M059J (cell line): ENCODE data around the gene GON4L. TPM values are rescaled to one million over a fixed set of nuclear protein-coding genes. Genes with fewer than 3 reads are reported as not detected.
"Not testable (repeated sequence)": the region's sequence is repeated elsewhere in the genome, so short reads cannot be mapped to it uniquely, and the experiment has no call there.

ENCODE experiments used
- DNase-seq: peaks from one replicate; pipeline ENCODE4 v3.0.0-alpha.2; 2012; ENCODE audit warnings: low read depth
- total RNA-seq: library from RNA; depleted of rRNA; stranded (reverse); fragments of >200 nt; shearing (Covaris generic); gene quantifications from 2 replicates; pipeline ENCODE4 v1.2.3, GENCODE V29; 2014

GON4L gene
- total RNA-seq, 1 experiment from 2014 or later, result 22.0 TPM

DNA sequence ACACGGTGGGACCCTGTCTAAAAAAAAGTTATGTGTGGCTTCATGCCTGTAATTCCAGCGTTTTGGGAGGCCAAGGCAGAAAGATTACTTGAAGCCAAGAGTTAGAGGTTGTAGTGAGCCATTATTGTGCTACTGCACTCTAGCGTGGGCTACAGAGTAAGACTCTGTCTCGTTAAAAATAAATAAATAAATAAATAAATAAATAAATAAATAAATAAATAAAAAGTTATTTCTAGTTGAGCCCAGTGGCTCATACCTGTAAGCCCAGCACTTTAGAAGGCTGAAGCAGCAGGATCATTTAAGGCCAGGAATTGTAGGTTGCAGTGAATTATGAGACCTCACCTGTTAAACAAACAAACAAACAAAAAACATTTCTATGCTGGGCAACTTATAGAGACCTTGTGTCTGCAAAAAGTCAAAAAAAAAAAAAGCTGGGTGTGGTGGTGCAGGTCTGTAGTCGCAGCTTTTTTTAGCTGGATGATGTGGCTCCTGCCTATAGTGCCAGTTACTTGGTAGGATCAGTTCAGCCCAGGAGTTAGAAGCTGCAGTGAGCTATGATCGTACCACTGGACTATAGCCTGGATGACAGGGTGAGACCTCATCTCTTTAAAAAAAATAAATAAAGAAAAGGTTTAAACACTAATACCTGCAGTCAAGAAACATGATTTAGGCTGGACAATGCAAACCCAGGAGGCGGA lies 25.6 kb downstream of the GON4L start:
- no peak for DNase-seq

DNA sequence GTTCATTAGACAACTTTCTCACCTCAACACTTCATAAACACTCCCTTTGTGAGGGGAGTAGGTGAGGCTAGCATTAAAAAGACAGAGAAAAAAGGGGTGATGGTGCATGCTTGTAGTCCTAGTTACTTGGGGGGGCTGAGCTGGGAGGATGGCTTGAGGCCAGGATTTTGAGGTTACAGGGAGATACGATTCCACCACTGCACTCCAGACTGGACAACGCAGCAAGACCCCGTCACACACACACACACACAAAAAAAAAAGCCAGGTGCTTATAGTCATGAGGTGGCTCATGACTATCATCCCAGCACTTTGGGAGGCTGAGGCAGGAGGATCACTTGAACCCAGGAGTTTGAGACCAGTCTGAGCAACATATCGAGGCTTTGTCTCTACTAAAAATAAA lies 29.6 kb downstream of the GON4L start:
- no peak for DNase-seq

DNA sequence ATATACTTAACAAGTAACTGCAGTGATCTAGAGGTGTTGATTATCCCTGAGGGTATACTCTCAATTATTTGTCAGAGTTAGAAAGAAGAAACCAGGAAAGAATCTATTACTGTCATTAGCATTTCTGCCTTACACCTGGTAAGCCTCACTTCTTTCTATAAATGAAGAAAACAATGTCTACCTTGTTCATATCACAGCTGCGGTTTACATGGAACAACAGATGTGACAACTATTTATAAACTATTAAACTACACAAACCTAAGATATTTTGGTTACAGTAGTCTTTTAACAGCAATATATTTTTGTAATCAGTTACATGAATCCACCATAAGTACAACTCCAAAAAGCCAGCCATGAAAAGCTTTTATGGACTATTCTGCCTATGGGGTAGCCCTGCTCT lies 40.7 kb downstream of the GON4L start:
- DNase-seq, result no peak

DNA sequence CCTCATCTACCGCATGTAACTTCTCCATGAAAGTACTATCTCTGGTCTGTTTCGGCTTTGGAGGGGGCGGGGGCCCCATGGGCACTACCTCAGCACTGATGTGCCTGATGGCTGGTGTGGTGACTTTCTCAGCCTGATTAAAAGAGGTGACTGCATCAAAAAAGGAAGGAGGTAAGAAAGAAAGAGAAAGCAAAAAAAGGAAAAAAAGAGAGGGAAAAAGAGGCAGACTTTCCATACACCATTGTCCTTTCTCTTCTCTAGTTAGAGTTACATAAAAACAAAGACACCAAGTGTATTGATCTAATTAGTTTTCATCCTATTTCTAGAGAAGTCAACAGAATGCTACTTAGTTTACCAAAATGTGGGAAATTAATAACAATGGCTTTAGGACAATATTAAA lies 43.3 kb downstream of the GON4L start:
- no peak for DNase-seq

DNA sequence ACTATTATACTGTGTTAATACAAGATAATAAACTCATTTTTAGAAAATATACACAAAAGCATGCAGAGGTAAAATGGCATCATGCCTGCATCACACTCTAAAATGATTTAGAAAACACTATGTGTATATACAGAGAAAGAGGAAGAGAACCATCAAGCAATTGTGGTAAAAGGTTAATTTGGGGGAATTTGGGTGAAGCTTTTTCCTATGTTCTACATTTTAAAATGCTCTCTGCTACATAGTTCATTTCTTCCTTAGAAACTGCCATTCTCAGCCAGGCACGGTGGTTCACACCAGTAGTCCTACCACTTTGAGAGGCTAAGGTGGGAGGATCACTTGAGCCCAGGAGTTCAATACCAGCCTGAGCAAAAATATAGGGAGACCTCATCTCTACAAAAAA lies 44.1 kb downstream of the GON4L start:
- DNase-seq, result no peak

DNA sequence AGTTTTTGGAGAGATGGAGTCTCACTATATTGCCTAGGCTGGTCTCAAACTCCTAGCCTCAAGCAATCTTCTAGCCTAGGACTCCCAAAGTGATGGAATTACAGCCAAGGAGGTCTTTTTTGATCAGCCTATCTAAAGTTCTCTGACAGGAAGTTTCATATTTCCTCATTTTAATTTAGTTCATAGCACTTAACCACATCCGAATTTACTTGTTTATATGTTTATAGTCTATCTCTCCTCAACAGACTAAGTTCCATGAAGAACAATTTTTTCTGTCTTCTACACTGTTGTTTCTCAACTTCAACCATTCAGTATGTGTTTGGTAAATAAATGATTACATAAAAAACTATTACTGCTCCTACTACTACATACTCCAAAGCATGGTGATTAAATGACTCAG lies 47.9 kb downstream of the GON4L start:
- no peak for DNase-seq

DNA sequence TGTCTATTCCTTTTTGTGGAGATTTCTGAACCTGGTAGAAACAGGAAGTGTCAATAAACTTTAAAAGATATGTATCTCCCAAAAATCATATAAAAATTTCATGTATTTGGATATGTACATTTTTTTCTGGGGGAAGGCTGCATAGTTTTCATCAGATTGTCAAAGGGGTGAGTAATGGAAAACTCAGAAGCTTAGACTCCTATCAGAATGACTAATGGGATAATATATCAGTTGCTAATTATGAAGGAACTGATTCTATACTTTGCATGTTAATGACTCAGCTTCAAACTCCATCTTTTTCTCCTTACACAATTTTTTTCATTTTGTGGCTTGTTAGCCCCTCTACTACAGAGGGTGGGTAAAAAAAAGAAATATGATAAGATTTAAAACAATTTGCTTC lies 55.9 kb downstream of the GON4L start:
- DNase-seq, result peak; percentile 39

DNA sequence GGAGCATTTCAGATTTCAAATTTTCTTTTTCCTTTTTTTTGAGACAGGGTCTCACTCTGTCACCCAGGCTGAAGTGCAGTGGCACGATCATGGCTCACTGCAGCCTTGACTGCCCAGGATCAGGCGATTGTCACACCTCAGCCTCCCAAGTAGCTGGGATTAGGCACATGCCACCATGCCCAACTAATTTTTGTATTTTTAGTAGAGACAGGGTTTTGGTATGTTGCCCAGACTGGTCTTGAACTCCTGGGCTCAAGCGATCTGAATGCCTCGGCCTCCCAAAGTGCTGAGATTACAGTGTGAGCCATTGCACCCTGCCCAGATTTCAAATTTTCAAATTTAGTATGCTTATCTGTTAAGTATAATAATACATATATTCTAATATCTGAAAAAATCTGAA lies 61.4 kb downstream of the GON4L start:
- not testable (repeated sequence) for DNase-seq

DNA sequence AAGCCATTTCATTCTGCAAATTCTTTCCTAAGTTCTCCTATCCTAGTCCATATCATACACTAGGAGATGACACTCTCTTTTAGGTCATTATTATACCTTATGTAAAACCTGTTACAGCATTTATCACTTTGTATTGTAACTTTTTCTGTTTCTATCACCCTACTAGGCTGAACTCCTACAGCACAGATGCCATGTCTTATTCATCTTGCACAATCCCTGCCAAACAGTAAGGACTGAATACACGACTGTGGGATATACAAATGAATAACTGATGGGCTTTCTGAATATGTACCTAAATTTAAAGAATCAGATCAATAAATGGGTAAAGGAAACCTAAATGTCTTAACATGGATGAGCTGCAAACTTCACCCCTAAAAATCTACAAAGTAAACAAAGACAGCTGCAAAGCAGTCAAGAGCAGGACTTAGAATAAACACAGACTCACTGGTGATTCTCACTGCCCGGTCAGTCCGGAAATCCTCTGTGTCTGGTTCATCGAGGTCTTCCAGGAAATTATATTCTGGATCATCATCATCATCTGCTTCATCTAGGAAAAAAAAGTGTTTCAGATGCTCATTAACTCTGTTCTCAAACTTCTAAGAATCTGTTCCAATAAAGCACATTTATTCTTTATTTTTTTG lies 62.3 kb downstream of the GON4L start:
- DNase-seq, result no peak

DNA sequence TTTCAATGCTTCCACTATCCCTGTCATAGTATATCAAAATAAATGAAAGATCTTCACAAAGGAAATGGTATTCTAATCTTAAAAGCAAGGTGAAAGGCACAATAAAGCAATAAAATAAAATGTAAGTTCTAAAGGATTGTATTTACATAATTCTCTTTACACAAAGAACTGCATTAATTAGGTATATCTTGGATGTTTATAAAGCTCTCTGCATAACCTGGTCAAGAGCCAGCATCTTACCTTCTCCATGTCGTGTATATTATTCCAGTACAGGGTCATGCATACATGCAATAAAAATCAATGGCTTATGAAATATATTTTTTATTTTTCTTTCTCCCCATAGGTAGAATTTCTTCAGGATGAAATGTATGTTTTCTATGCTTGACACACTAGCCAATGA lies 63.8 kb downstream of the GON4L start:
- DNase-seq, result no peak

DNA sequence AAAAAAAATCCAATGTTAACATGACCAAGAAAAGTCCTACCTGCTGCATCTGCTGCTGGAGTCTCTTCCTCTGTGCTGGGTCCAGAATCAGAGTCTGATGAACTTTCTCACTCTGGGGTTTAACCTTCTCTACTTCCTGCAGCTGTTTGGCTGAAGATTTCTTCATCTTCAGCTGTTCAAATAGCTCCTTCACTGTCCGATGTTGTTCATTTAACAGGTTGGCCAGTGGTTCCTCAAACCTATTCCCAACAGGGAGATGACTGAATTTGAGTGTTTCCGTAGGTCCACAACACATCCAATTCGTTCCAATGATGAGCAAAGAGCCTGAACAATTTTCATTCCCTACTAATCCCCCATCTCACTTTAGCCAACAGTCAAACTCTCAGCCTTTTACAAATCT lies 79.4 kb downstream of the GON4L start:
- DNase-seq, result no peak

DNA sequence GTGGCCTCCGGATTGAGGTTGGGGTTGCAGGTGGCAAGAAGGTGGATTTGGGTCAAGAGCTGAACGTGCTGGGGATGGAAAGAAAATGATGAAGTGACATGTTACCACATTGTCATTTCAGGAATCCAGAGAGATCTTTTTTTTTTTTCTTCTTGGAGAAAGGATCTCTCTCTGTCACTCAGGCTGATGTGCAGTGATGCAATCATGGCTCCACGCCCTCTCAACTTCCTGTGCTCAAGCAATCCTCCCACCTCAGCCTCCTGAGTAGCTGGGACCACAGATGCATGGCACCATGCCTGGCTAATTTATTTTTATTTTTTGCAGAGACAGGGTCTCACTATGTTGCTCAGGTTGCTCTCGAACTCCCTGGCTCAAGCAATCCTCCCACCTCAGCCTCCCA lies 80.6 kb downstream of the GON4L start:
- peak; percentile 16 for DNase-seq

DNA sequence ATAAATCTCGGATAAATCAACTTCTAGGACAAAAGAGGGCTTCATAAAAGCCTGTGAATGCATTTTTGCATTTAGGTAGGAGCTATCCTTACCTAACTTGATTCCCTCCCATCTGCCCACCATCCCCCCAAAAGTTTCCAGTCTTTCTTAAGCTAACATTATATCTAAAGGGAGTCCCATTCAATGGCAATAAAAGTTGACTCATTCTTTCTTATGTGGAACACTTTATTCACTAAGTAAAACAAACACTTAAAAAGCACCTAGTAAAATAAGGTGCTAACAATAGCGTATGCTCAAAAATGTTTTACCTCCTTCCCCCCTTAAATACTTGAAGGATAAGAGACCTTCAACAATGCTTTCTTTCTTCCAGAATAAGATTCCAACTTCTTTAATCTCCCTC lies 83.8 kb downstream of the GON4L start:
- DNase-seq, result peak; percentile 10

DNA sequence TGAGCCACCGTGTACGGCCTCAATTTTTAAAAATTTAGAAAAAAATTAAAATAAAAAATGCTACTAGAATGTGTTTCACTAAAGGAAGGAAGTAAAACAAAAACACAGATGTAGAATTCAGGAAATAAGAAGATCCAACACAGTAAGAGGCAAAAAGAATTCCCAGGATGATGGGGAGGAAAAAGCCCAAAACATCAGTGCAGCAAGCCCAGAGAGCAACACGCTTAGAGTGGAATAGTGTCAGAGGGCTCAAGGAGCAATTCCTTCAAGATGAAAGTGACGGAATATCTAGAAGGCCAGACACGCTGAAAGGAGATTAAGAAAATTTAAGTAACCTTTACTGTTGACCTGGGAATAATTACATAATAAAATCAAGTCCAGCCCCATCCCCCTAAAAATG lies 87.8 kb downstream of the GON4L start:
- DNase-seq, result no peak

DNA sequence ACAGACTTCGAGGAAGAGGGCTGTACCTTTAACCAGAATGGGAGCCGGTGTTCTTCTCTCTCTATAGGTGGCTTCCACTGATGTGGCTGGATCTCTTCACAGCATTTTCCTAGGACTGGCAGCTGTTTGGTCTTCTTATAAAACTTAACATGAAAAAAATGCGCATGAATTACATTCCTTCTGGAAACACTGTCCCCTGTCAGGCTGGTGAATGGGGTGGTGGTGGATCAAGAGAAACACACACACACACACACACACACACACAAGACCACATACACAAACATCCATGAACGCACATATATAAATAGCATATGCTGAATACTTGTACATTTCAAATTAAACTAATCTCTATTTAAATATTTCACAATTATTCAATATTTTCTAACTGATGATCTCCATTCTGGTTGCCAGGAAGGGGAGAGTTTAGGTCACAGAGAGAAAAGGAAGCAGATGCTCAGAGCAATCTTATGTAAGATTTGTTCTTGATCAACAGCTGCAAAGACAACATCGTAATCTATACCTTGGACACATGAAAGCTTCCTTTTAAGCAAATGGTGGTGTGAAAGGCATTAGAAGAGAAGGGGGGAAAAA lies 89.5 kb downstream of the GON4L start:
- DNase-seq, result not testable (repeated sequence)

DNA sequence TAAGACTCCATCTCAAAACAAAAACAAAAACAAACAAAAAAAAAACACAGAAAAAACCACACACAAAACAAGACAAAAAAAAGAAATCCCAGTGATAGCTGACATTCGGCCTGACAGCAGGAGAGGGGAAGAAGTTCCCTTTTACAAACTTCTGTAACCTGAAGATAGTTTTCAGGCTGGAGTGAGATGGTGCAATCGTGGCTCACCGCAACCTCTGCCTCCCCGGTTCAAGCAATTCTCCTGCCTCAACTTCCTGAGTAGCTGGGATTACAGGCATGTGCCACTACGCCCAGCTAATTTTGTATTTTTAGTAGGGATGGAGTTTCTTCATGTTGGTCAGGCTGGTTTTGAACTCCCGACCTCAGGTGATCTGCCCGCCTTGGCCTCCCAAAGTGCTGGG lies 93.0 kb downstream of the GON4L start:
- DNase-seq, result not testable (repeated sequence)

DNA sequence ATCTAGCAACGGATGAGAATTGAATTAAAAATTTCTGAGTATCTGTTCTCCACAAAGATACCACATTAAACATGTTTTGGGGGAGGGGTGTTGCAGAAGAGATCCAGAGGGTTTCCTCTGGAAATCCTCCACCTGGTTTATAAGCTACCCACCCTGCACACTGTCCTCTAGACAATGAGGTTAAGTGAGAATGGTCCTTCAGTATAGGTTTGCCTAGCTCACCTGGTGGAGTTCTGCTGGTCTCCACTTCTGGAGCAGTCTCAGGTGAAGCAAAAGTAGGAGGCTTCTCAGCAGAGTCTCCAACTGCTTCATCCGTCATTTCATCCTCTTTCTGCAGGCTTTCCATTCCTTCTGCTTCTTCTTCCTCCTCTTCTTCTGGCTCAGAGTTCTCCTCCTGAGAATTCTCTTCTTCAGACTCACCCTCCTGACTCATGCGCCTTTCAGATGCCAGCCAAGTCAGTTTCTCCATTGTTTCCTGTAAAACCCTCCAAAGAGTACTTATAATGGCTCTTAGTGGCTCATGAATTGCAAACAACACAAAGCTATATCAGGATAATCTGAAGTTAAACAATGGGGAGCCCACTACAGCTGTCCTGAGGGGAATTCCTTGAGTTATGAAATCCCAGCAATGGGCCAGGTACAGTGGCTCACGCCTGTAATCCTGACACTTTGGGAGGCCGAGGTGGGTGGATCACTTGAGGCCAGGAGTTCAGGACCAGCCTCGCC lies 93.8 kb downstream of the GON4L start:
- peak; percentile 96 for DNase-seq

DNA sequence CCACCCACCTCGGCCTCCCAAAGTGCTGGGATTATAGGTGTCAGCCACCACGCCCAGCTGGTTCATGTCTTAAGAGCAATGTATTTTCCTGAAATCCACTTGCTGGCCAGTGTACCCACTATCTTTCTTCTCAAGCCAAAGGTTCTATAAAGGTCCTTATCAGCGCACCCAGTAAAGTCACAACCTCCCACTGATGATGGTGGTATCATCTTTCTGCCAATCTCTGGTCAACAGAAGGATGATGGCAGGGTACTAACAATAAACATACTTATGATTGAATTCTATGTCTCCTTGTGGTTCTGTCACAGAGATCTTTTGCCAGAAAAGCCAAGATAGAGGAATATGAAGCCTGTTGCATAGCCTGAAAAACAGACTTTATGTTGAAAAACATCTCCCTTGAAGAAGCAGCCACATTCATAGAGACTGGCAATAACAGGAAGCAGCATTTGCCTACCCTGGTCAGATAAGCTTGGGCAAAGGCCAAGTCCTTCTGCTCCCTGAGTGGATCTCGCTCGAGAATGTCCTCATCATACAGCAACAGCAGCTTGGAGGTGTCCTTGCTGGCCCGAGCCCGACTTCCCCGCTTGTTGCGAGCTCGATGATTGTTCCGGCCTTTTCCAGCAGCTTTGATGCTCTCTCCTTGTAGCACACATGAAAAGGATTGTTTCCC lies 95.1 kb downstream of the GON4L start:
- DNase-seq, result no peak

DNA sequence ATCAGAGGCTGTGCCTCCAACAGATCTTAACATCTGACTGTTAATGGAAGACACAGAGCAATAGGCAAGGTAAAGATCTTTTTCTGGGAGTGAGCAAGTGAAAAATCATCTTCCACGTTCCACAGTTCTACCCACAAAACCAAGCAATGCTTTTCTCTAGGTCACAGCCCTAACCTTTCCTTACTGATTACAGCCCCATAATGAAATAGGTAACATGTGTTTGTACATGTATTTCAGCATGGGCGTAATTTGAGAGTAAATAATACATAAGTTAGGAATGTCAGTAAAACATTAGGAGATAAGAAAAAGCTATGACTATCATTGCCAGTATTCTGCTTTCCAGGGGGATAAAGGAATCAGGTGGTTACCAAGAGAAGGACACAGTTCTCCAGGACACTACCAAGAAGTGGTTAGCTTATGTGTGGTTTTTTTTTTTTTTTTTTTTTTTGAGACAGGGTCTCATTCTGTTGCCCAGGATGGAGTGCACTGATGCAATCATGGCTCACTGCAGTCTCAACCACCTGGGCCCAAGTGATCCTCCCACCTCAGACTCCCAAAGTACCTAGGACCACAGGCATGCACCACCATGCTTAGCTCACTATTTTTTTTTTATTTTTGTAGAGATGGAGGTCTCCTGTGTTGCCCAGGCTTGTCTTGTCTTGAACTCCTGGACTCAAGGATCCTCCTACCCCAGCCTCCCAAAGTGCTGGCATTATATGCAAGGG lies 96.1 kb downstream of the GON4L start:
- no peak for DNase-seq

DNA sequence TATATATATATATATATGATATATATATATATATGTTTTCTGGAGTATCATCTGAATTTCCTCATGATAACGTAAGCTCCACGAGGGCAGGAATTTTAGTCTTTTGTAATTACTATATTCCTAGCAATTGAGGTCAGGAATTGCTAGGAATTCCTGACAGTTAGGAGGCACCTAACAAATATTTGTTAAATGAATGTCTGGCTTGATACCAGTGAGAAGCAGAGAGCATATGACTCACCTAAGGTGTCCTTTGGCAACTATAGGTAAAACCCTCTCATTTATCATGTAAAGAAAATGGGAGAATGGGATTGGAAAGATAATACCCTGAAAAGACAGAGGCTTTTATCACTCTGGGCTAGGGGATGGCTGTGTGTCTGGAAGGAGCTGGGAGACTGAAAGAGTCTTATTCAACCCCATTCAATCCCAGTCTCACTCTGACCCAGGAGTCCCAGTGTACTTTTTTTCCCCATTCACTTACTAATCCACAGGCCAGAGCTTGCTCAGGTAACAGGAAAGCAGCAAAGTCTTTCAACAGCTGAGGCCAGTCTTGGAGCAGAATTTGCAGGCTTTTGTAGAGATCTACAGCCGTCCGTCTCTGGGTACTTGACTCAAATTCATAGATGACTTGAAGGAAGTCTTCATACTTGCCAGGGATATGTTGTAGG lies 96.9 kb downstream of the GON4L start:
- DNase-seq, result peak; percentile 37

DNA sequence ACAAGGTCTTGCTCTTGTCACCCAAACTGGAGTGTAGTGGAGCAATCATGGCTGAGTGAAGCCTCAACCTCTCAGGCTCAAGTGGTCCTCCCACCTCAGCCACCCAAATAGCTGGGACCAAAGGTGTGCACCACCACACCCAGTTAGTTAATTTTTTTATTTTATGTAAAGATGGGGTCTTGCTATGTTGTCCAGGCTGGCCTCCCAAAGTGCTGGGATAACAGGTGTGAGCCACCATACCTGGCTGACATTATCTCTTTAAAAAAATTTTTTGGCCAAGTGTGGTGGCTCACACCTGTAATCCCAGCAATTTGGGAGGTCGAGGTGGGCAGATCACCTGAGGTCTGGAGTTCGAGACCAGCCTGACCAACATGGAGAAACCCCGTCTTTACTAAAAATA lies 98.0 kb downstream of the GON4L start:
- not testable (repeated sequence) for DNase-seq
